Medulla oblongata (tissue), 1 donor: Measurements from ENCODE around the gene TLCD5.

ENCODE experiments used
- DNase-seq: peaks from one replicate; pipeline ENCODE4 v3.0.0-alpha.2; 2015; ENCODE audit errors: extremely low spot score

TLCD5 gene

GRCh38 chr11:120324932-120325810, at the start of gene TLCD5:
Gene TLCD5, plus strand, starts transcription at chr11:120325299. Its CDS starts 2,143 bp downstream, at chr11:120327442.
- peak; percentile 48 for DNase-seq

DNA sequence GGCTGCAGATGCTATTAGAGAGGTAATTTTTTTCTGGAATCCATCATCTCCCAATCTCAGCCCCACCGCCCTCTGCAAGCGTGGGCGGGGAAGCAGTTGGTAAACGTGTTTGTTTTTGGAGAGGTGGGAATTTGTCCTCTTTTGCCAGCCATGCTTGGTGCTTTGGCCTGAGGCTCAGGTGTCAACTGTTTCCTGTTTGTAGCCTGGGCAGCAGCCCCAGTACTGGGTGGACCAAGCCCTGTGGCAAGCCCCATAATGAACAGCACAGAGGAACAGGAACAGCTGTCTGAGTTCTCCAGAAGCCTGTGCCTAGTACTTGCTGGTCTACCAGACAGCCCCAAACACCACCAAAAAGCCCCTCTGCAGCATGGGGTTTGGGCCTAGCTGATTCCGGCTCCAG, 45.6 kb upstream of the TLCD5 start:
- DNase-seq = no peak

DNA sequence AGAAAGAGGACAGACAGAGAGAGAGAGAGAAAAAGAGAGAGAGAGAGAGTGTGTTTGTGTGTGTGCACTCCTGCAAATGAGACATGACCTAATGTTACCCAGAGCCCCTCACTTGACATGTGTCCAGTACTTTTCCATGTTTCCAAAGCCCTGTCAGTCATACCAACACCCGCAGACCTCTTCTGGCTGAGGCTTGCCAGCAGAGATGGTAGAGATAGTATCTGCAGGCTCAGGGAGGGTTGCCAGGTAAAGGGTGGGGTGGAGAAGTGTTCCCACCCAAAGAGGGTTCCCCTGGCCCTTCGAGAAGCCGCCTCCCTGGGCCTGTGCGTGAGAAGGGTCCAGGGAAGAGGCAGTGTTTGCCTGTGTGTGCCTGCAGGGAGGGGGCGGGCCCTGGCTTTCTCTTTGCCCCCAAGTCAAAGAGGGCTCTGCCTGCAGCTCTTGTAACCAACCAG, 44.5 kb upstream of the TLCD5 start:
- DNase-seq = no peak

- no peak for DNase-seq
Measured at GRCh38 chr11:120281143-120281795, 43.8 kb upstream of the TLCD5 start.

DNA sequence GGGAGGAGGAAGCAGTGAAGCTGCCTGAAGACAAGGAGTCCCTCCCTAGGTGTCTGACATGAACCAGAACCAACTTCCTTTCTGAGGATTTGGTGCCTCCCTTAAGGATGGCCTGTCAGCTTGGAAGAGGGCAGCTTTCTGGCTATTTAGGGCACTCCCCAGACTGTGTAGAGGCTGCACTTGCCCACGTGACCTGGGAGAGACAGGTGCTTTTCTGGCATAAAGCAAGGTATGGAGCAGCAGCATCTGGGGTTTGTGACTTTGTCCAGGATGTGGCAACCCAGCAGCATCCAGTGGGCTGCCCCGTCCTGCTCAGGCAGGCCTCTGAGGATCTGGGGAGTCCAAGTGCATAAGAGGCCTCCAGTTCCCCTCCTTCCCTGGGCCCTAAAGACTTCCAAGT, 42.0 kb upstream of the TLCD5 start:
- DNase-seq = no peak

- DNase-seq = no peak
Measured at GRCh38 chr11:120284272-120284671, 40.8 kb upstream of the TLCD5 start.

GRCh38 chr11:120285256-120285655, 39.8 kb upstream of the TLCD5 start:
- DNase-seq = no peak

DNA sequence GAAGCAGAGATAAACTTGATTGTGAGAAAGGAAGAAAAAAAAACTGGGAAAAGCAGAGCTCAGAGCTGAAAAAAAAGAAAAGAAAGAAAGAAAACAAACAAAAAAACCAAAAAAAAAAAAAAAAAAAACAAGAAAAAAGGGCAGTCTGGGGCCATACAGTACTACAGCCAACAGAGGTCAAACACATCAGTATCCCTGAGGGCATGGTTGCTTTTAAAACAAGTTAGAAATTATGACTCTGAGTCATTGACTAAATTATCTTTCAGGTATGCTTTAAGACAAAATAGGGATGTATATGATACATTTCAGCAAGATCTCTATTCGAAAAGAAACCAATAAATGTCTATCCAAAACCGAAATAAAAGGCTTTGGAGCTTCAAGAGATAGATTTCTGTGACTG, 37.1 kb upstream of the TLCD5 start:
- DNase-seq = no peak

- no peak for DNase-seq
Measured at GRCh38 chr11:120289426-120289825, 35.7 kb upstream of the TLCD5 start.

GRCh38 chr11:120290956-120291355, 34.1 kb upstream of the TLCD5 start:
- DNase-seq = no peak

DNA sequence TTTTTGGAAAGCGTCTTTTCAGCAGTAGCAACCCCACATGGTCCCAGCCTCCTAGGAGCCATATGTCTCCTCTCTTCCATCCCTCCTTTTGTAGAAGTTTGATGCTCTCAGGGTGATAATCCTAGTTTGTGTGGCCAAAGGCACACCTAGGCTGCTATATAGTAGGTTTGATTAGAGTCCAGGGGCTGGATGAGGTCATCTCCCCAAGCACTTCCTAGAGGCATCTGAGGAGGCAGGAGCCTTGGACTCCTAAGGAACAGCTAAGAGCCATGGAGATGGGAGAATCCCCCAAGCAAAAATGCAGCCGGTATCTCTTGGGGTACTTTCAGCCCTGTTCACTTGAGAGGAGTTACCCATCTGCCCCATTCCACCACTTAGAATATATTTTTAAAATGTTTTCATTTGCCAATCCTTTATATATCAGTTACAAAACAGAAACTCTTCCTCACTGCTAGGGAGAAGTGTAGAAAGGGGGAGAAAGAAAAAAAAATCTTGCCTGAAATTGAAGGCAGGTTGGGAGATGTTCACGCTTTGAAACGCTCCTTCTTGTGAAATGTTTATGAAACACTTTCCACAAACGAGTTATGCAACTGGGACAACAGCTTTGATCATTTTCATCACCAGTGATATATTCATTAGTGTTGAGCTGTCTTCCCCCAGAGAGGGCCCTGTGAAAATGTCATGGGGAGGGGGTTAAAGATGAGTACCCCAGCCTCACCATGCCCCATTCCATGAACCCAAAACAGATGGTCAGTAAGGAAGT, 31.9 kb upstream of the TLCD5 start:
- no peak for DNase-seq

DNA sequence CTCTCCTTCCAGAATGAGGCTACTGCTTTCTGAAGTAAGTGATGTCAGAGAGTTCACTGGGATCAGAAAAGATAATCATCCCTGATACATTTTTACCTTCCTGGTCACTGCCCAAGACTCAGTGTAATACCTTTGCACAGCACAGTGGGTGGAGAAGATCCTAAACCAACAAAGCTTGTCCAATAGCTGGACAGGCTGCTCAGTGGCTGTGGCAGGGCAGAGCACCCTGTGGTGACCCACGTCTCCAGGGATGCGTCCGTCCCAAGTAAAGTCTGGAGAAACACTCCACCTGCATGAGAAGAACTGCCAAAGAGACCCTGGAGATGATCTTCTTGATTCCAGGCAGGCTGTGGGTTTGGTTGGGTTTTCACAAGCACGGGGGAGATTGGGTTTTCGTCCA, 31.0 kb upstream of the TLCD5 start:
- DNase-seq = no peak

DNA sequence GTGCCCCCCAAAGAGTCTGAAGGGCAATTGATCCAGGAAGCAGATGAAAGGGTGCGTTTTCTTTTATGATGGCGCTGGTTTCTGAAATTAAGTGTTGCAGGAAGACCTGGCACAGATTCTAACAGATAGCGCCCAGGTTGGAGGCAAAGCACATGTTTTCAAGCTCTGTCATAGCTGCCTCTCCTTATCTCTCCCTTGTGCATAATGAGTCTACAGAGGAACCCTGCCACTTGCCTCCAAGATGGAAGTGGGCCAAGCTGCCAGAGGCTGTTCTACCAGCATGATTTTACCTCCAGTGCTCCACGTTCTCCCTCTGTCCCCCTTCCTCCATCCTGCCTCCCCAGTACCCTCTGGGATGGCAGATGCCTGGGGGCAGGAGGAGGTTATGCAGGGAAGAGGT, 30.0 kb upstream of the TLCD5 start:
- DNase-seq = no peak

DNA sequence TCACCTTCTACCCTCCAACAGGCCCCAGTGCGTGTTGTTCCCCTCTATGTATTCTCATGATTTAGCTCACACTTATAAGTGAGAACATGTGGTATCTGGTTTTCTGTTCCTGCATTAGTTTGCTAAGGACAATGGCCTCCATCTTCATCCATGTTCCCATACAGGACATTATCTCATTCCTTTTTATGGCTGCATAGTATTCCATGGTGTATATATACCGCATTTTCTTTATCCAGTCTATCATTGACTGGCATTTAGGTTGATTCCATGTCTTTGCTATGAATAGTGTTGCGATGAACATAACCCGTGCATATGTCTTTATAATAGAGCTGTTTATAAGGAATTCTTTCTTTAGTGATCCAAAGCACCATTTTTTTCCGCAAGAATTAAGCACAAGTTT, 28.5 kb upstream of the TLCD5 start:
- no peak for DNase-seq

DNA sequence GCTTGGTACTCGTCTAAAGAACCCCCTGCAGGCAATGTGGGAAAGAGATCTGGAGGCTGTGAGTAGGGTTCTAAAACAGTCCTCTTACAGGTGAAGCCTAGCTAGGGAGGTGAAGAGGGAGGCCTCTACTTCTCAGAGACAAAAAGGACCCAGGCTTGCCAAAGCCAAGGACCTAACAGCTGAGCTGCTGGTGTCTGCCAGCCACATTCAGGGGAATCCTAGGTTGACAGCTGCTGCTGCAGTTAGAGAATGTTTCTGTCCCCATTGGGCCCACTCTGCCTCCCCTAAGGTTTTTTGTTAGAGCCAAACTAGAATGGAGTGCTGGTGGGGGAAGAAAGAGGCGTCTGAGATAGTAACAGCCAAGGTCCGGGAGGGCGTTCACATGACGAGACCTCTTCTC, 26.6 kb upstream of the TLCD5 start:
- DNase-seq = no peak

GRCh38 chr11:120302001-120302805, 22.9 kb upstream of the TLCD5 start:
- no peak for DNase-seq

GRCh38 chr11:120303004-120303637, 22.0 kb upstream of the TLCD5 start:
- peak; percentile 76 for DNase-seq

- DNase-seq = no peak
Measured at GRCh38 chr11:120304526-120304925, 20.6 kb upstream of the TLCD5 start.

DNA sequence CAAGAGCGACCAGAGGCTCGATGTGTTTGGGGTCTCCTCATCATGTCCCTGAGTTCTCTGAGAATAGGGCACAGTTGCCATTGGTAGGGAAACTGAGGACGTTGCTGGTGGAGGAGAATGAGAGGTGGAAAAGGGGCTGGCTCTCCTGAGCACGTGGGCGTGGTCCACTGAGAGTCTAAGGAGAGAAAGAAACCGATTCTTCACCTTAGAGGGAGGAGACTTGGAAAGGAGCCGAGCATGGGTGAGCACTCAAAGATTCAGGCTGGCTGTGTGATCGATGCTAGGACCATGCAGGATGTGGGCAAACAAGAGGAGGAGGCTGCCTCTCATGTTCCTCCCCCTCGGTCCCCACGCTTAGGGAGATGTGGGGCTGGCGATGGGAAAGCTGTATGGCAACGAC, 19.8 kb upstream of the TLCD5 start:
- no peak for DNase-seq

DNA sequence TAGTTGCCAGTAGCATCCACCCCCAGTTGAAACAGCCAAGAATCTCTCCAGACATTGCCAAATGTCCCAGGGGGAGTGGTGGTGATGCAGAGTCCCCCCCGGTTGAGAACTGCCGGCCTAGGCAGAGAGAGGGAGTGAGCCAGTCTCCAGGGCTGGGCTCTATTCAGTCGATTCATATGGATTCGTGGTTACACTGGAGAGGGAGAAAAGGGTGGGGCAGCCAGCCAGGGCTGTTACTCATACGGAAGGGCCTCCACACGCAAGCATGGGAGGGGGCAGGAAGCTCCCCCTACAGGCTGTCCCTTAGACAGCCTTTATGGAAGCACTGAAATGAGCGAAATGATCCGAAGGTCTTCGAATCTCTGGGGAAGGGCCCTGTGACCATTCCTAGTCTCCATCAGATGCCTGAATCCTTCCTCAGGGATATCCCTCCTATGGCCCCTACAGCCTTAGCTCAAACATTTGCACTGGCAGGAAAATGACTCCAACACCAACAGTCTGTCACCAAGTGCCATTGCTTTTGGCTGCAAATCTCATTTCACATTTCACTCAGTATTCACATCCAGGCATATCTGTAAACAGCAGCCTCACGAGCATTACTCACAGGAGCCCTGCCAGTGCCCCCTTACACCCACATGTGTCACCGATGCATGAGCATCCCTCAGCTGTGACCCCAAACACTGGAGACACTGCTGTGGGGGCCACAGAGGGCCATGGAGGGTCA, 18.4 kb upstream of the TLCD5 start:
- no peak for DNase-seq
